Measurements from ENCODE around the gene NBEAL1. TPM values are rescaled to one million over a fixed set of nuclear protein-coding genes. Genes with fewer than 3 reads are reported as not detected.
"Not testable (repeated sequence)": the region's sequence is repeated elsewhere in the genome, so short reads cannot be mapped to it uniquely, and the experiment has no call there.

NBEAL1 gene
- total RNA-seq, 1 donor from 2014 or later: 13.4 TPM

DNA sequence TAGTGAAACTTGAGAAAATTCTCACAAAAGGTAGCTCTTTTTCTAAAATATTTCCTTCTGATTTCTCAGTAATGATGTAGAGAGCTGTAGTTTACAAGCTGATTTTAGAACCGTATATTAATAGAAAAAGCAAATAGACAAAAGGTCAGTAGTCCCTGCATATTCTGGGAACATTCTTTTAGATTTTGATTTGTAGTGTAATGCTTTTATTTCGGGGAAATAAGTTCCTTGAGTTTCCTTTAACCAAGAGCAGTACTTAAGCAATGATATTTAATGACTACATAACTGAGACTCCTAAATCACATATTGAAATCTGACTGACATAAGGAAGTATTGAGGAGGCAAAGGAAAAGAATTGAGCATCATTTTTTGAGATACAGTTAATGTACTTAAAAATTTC, 22.4 kb downstream of the NBEAL1 start:
- no peak for DNase-seq (ENCODE audit: extremely low read depth, low read depth, low spot score)

DNA sequence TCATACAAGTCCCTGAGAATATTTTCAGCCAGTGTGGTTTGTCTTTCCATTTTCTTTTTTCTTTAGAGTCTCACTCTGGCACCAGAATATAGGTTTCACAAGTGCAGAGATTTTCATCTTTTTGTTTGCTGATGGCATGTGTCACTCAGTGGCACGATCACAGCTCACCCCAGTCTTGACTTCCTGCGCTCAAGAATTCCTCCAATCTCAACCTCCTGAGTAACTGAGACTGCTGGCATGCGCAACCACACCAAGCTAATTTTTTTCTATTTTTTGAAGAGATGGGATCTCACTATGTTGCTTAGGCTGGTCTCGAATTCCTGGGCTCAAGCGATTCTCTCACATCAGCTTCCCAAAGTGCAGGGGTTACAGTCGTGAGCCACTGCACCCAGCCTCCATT, 23.9 kb downstream of the NBEAL1 start:
- DNase-seq (ENCODE audit: extremely low read depth, low read depth, low spot score): no peak

DNA sequence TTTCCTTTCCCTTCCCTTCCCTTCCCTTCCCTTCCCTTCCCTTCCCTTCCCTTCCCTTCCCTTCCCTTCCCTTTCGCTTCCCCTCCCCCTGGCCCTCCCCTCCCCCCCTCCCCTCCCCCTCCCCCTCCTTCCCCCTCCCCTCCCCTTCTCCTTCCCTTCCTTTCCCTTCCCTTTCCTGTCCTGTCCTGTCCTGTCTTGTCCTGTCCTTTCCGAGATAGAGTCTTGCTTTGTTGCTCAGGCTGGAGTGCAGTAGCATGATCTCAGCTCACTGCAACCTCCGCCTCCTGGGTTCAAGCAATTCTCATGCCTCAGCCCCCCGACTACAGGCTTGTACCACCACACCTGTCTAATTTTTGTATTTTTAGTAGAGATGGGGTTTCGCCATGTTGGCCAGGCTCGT, 24.5 kb downstream of the NBEAL1 start:
- not testable (repeated sequence) for DNase-seq (ENCODE audit: extremely low read depth, low read depth, low spot score)

DNA sequence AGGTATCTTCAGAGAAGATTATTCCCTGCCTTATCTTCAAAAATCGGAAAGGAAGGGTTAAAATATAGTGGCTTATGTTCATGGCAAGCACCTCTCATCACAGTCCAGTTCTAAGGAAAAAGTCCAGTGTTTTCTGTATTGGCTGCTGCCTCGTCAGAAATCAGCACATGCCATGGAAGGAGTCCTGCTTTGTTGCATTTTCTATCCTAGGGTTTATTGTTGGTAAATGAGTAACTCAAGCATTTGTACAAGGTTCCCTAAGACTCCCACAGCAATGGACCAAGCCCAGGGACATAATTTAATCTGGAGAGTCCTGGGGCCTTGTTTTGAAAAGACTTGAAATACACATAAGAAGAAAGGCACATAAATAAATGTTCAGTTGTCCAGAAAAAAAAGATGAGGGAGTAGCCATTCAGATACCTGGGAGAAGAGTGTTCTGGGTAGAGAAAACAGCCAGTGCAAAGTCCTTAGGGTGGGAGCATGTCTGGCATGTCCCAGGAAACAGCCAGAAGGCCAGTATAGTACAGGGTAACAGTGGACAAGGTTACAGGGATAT, 26.4 kb downstream of the NBEAL1 start:
- DNase-seq (ENCODE audit: extremely low read depth, low read depth, low spot score): no peak

DNA sequence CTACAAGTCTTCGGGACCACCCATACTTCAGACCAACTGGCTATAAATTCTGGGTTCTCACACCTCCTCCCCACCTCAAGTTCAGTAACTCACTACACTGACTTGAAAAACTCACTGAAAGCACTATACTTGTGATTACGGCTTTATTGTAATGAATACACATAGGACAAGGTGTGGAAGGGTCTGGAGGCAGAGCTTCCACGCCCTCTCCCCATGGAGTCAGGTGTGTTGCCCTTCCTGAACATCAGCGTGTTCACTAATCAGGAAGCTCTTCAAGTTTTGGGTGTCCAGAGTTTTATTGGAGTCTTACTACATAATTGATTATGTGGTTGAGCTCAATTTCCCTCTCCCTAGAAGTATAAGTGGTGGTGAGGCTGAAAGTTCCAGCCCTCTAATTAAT, 27.5 kb downstream of the NBEAL1 start:
- DNase-seq (ENCODE audit: extremely low read depth, low read depth, low spot score): no peak

DNA sequence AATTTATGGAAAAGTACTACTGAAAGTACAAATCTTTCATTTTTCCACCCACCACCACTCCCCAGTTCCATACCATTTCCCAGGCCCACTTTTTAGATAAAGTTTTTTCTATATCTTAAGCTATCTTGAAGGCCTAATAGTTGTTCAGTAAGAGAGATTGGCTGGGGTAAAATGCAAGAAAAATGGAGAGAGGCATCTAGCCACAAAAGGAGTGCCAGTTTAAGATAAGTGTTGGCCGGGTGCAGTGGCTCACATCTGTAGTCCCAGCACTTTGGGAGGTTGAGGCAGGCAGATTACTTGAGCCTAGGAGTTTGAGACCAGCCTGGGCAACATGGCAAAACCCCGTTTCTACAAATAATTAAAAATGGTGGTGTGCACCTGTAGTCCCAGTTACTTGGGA, 28.6 kb downstream of the NBEAL1 start:
- DNase-seq (ENCODE audit: extremely low read depth, low read depth, low spot score): no peak

DNA sequence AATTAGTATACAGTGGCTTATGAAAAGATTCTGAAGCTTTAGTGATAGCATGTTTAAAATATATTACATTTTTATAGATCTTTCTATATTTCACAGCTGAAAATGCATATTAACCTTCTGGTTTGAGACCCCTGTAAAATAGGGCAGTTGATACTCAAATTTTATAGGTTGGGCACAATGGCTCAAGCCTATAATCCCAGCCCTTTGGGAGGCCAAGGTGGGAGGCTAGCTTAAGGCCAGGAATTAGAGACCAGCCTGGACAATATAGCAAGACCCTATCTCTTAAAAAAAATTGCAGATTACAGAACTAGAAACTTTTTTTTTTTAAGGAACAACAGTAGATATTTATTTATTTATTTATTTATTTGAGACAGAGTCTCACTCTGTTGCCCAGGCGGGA, 31.2 kb downstream of the NBEAL1 start:
- DNase-seq (ENCODE audit: extremely low read depth, low read depth, low spot score): no peak

DNA sequence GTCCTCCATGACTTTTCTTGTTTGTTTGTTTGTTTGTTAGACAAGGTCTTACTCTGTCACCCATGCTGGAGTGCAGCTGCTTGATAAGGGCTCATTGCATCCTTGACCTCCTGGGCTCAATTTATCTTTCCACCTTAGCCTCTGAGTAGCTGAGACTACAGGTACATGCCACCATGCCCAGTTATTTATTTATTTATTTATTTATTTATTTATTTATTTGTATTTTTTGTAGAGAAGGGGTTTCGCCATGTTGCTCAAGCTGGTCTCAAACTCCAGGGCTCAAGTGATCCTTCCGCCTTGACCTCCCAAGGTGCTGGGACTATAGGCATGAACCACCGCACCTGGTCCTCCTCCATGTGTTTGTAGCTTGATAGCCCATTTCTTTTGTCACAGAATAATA, 37.9 kb downstream of the NBEAL1 start:
- DNase-seq (ENCODE audit: extremely low read depth, low read depth, low spot score): no peak

DNA sequence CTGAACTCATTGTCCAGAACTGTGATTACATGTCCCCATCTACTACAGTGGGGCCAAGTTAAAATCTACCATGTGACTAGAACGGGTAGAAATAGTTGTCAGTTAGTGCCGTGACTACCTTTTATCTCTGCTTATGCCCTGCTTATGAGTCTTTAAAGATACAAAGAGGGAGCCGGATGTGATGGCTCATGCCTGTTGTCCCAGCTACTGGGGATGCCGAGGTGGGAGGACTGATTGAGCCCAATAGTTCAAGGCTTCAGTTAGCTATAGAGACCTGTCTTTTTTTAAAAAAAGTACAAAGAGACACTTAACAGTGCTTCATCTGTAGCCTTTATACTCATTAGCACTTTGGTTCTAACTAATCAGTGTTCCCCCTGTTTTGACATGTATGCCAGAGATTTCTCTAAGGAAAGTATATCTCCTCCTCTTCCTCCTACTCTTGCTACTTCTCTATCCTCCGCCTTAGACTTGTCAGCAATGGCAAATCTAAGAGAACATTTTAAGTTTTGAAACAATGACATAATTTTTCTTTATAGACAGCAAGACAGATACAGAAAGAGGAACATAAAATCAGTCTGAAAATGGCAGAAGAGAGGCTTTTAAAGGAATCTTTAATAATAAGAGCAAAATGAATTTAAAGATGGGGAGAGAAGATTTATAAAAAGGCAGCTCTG, 45.0 kb downstream of the NBEAL1 start:
- no peak for DNase-seq (ENCODE audit: extremely low read depth, low read depth, low spot score)

GRCh38 chr2:203061346-203061745, 46.7 kb downstream of the NBEAL1 start:
- no peak for DNase-seq (ENCODE audit: extremely low read depth, low read depth, low spot score)

DNA sequence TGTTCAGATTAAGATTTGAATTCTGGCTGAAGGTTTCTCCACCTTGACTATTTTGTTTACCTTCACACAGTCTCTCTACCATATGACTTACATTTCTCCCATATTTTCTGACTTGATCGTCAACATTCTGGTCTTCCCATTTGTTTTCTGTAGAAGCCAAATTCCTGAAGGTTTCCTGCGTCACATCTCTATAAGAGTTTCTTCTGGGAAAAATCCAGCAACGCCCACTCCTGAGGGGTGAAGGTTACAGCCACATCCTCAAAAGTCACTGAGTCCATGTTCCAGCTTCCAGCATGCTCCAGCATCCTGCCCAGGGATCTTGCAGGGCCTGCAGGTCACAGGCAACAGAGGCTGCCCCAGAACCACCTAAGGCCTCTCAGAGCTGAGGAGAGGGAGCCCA, 47.5 kb downstream of the NBEAL1 start:
- DNase-seq (ENCODE audit: extremely low read depth, low read depth, low spot score): no peak

DNA sequence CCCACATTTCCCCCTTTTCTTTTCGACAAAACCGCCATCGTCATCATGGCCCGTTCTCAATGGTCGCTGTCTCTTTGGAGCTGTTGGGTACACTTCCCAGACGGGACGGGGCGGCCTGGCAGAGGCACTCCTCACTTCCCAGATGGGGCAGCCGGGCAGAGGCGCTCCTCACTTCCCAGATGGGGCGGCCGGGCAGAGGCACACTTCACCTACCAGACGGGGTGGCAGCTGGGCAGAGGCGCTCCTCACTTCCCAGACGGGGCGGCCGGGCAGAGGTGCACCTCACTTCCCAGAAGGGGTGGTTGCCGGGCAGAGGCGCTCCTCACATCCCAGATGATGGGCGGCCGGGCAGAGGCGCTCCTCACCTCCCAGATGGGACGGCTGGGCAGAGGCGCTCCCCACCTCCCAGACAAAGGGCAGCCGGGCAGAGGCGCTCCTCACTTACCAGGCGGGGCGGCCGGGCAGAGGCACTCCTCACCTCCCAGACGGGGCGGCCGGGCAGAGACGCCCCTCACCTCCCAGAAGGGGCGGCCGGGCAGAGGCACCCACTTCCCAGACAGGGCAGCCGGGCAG, 51.9 kb downstream of the NBEAL1 start:
- DNase-seq (ENCODE audit: extremely low read depth, low read depth, low spot score): not testable (repeated sequence)

DNA sequence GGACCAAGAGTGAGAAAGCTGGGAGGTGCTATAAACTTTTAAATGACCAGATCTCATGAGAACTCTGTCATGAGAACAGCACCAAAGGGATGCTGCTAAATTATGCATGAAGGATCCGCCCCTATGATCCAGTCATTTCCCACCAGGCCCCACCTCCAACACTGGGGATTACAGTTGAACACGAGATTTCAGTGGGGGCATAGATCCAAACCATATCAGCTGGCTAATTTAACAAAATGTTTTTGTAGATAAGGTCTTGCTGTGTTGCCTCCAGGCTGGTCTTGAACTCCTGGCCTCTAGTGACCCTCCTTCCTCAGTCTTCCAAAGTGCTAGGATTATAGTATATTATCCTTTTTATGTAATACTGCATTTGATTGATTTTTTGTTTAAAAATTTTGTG, 56.0 kb downstream of the NBEAL1 start:
- no peak for DNase-seq (ENCODE audit: extremely low read depth, low read depth, low spot score)

- no peak for DNase-seq (ENCODE audit: extremely low read depth, low read depth, low spot score)
These were observed 56.5 kb downstream of the NBEAL1 start for GRCh38 chr2:203071148-203071547.

DNA sequence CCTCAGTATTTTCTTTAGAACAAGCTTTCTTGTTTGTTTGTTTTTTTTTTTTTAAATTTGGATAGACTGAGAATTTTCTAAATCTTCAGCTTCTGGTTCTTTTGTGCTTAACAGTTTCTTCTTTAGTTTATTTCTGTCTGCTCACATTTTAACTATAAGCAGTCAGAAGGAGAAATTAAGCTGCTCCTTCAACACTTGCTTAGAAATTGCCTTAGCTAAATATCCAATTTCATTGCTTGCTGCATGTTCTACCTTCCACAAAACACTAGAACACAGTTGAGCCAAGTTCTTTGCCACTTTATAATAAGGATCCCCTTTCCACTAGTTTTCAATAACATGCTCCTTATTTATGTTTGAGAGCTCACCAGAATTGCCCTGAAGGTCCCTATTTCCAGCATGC, 57.7 kb downstream of the NBEAL1 start:
- no peak for DNase-seq (ENCODE audit: extremely low read depth, low read depth, low spot score)

GRCh38 chr2:203077451-203077850, 62.8 kb downstream of the NBEAL1 start:
- DNase-seq (ENCODE audit: extremely low read depth, low read depth, low spot score): no peak

DNA sequence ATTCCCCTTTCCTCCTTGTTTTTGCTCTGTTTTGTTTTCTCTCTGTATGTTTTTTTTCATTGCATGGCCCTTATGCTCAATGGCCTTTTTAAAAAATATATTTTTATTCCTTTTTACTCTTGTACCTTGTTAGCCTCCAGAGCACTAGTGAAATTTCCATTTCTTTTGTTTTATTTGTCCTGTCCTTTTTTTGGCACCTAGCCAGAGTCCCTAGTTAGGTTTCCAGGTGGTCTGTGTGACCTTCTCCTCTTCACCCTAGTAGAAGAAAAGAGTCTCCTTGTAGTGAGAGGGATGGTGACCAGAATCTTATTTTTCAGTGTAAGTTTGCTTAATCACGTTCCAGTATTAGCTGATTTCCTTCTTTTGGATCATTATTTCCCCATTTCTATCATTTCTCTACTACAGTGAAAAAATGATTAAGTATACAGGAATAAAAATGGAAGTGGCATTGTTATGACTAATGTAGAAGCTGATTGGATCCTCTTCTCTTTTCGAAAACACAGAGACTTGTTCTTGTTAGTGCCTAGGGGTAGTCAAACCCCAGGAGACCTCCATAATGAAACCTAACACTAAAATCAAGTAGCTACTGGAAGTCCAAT, 65.9 kb downstream of the NBEAL1 start:
- DNase-seq (ENCODE audit: extremely low read depth, low read depth, low spot score): no peak

- DNase-seq (ENCODE audit: extremely low read depth, low read depth, low spot score): no peak
These were observed 68.7 kb downstream of the NBEAL1 start for GRCh38 chr2:203083328-203083727.

DNA sequence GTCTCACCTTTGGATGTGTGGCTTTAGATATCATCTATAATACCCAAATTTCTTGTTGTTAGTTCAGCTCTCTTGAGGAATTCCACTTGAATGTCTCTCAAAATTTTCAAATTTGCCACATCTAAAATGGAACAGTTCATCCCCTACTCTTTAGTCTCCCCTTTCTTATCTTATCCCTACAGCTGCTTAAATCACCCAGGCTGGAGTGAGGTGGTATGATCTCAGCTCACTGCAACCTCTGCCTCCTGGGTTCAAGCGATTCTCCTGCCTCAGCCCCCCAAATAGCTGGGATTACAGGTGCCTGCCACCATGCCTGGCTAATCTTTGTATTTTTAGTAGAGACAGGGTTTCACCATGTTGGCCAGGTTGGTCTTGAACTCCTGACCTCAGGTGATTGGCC, 71.7 kb downstream of the NBEAL1 start:
- not testable (repeated sequence) for DNase-seq (ENCODE audit: extremely low read depth, low read depth, low spot score)

DNA sequence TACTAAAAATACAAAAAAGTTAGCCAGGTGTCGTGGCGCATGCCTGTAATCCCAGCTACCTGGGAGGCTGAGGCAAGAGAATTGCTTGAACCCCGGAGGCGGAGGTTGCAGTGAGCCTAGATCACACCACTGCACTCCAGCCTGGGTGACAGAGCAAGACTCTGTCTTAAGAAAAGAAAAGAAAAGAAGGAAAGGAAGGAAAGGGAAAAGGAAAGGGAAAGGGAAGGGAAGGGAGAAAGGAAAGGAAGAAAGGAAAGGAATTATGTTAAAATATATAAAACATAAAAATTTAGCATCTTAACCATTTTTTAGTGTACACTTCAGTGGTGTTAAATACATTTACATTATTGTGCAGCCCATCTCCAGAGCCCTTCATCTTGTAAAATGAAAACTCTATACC, 76.0 kb downstream of the NBEAL1 start:
- DNase-seq (ENCODE audit: extremely low read depth, low read depth, low spot score): not testable (repeated sequence)

- DNase-seq (ENCODE audit: extremely low read depth, low read depth, low spot score): no peak
These were observed 83.1 kb downstream of the NBEAL1 start for GRCh38 chr2:203097735-203098134.

- DNase-seq (ENCODE audit: extremely low read depth, low read depth, low spot score): not testable (repeated sequence)
These were observed 87.7 kb downstream of the NBEAL1 start for GRCh38 chr2:203102357-203102756.

All from glomerular endothelial cell (primary cell).